WERI-Rb-1 (cell line): ENCODE data around the gene GJB6.

Experiments used
- DNase-seq: peaks from one replicate; pipeline ENCODE4 v3.0.0-alpha.2; 2020
- H3K27ac ChIP-seq: fragments of 250-450 bp; sonication (Bioruptor Pico); 2 replicates; pipeline ENCODE4 v1.5.1; 2020; ENCODE audit warnings: mild to moderate bottlenecking, moderate library complexity
- H3K27me3 ChIP-seq: fragments of 250-450 bp; sonication (Bioruptor Pico); 2 replicates; pipeline ENCODE4 v1.5.1; 2021; ENCODE audit warnings: mild to moderate bottlenecking, low read depth, moderate library complexity; ENCODE audit not compliant: insufficient read depth, severe bottlenecking
- H3K36me3 ChIP-seq: fragments of 250-450 bp; sonication (Bioruptor Pico); 2 replicates; pipeline ENCODE4 v1.5.1; 2020; ENCODE audit warnings: mild to moderate bottlenecking, moderate library complexity
- H3K4me3 ChIP-seq: 2 replicates; pipeline ENCODE4 v1.5.1; 2011; ENCODE audit warnings: low read depth, mild to moderate bottlenecking, control low read depth, low read length
- H3K9me3 ChIP-seq: fragments of 250-450 bp; sonication (Bioruptor Pico); 2 replicates; pipeline ENCODE4 v1.5.1; 2021; ENCODE audit warnings: mild to moderate bottlenecking, moderate library complexity; ENCODE audit not compliant: severe bottlenecking
- CTCF ChIP-seq: IDR thresholded peaks from 2 replicates; pipeline ENCODE4 v1.5.1; 2011; ENCODE audit warnings: low read depth, mild to moderate bottlenecking, control low read depth, inconsistent platforms, low read length

The GJB6 gene

GRCh38 chr13:20198781-20199180 lies 33.3 kb downstream of the GJB6 start:
- Histone ChIP-seq H3K9me3 (peaks cover 7% of the 10 kb centered on the region), H3K27me3 (peaks cover 81% of the 10 kb centered on the region), H3K27ac (no peak overlapping the region), H3K4me3 (no peak overlapping the region), H3K36me3 (no peaks in the 10 kb centered on the region)
- no peak for DNase-seq
- no peak for TF ChIP-seq CTCF

GRCh38 chr13:20197361-20197834 lies 34.7 kb downstream of the GJB6 start:
- Histone ChIP-seq H3K27me3 (peaks cover 81% of the 10 kb centered on the region), H3K9me3 (peaks cover 7% of the 10 kb centered on the region)
- no peak for DNase-seq

GRCh38 chr13:20195801-20196200 lies 36.3 kb downstream of the GJB6 start:
- Histone ChIP-seq H3K4me3 (no peak overlapping the region), H3K36me3 (no peaks in the 10 kb centered on the region), H3K27ac (no peak overlapping the region), H3K9me3 (peaks cover 5% of the 10 kb centered on the region), H3K27me3 (peaks cover 82% of the 10 kb centered on the region)
- DNase-seq: no peak
- TF ChIP-seq CTCF: no peak

More at GRCh38 chr13:20197361-20197834, 34.7 kb downstream of the GJB6 start:
- Histone ChIP-seq H3K27ac (no peak overlapping the region), H3K36me3 (no peaks in the 10 kb centered on the region), H3K4me3 (no peak overlapping the region)
- peak; percentile 72 for TF ChIP-seq CTCF

GRCh38 chr13:20193907-20194631 lies 38.0 kb downstream of the GJB6 start:
- no peak for TF ChIP-seq CTCF
- Histone ChIP-seq H3K27ac (no peak overlapping the region), H3K4me3 (no peak overlapping the region), H3K36me3 (no peaks in the 10 kb centered on the region), H3K9me3 (peaks cover 11% of the 10 kb centered on the region), H3K27me3 (peaks cover 89% of the 10 kb centered on the region)
- DNase-seq: no peak

- peaks cover 96% of the 10 kb centered on the region for H3K27me3 ChIP-seq
- no peak overlapping the region for H3K27ac ChIP-seq
- TF ChIP-seq CTCF: no peak
- DNase-seq: no peak
- peak overlapping the region; percentile 27 for H3K4me3 ChIP-seq
- peaks cover 11% of the 10 kb centered on the region for H3K9me3 ChIP-seq
- no peaks in the 10 kb centered on the region for H3K36me3 ChIP-seq
These were observed 38.8 kb downstream of the GJB6 start for GRCh38 chr13:20193162-20193906.
